Lower leg skin (tissue), 3 donors: ENCODE data around the gene GNG8.

ENCODE experiments used
- POLR2A ChIP-seq, 2 donors: fragments of 450-650 bp; IDR thresholded peaks; one replicate each; pipeline ENCODE4 v1.6.1; 2016 to 2017; ENCODE audit warnings: antibody characterized with exemption in 2 of 2, mild to moderate bottlenecking in 1 of 2, moderate library complexity in 1 of 2
- TF ChIP-seq, protein P1 (sequence below), 3 donors: fragments of 450-650 bp; IDR thresholded peaks; one replicate each; pipeline ENCODE4 v1.5.1; 2016; ENCODE audit warnings: antibody characterized with exemption in 3 of 3, mild to moderate bottlenecking in 3 of 3, moderate library complexity in 2 of 3

GRCh38 chr19:46640656-46641055 is 4.7 kb upstream of the GNG8 start:
- TF ChIP-seq POLR2A (IDR thresholded peaks at IDR 0.05): no peak
- TF ChIP-seq, protein P1, sequence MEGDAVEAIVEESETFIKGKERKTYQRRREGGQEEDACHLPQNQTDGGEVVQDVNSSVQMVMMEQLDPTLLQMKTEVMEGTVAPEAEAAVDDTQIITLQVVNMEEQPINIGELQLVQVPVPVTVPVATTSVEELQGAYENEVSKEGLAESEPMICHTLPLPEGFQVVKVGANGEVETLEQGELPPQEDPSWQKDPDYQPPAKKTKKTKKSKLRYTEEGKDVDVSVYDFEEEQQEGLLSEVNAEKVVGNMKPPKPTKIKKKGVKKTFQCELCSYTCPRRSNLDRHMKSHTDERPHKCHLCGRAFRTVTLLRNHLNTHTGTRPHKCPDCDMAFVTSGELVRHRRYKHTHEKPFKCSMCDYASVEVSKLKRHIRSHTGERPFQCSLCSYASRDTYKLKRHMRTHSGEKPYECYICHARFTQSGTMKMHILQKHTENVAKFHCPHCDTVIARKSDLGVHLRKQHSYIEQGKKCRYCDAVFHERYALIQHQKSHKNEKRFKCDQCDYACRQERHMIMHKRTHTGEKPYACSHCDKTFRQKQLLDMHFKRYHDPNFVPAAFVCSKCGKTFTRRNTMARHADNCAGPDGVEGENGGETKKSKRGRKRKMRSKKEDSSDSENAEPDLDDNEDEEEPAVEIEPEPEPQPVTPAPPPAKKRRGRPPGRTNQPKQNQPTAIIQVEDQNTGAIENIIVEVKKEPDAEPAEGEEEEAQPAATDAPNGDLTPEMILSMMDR (IDR thresholded peaks at IDR 0.05): no peak
